ENCODE measurements around the gene KLHL21.

DNA sequence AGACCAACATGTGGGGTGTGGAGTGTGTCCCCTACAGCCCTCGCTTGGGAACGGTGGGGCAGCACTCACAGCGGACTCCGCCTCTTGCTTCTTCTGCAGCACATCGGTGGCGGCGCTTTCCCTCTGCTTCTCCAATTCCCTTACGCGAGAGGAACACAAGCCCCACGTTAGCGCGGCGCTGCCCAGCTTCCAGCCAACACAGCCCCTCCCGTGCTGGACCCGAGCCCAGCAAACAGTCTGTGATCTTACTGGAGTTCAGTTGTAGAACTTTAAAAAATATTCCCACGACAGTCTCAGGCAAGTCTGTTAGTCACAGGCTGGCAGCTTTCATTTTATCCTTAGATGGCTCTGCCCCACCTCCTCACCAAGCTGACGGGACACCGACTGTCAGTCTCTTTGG lies 35.6 kb upstream of the KLHL21 start:
- TF ChIP-seq, protein P1, sequence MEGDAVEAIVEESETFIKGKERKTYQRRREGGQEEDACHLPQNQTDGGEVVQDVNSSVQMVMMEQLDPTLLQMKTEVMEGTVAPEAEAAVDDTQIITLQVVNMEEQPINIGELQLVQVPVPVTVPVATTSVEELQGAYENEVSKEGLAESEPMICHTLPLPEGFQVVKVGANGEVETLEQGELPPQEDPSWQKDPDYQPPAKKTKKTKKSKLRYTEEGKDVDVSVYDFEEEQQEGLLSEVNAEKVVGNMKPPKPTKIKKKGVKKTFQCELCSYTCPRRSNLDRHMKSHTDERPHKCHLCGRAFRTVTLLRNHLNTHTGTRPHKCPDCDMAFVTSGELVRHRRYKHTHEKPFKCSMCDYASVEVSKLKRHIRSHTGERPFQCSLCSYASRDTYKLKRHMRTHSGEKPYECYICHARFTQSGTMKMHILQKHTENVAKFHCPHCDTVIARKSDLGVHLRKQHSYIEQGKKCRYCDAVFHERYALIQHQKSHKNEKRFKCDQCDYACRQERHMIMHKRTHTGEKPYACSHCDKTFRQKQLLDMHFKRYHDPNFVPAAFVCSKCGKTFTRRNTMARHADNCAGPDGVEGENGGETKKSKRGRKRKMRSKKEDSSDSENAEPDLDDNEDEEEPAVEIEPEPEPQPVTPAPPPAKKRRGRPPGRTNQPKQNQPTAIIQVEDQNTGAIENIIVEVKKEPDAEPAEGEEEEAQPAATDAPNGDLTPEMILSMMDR (IDR thresholded peaks at IDR 0.05): no peak
- no peak for TF ChIP-seq EZH2 (IDR thresholded peaks at IDR 0.05; ENCODE audit: borderline replicate concordance, insufficient read depth, low read depth, low read length, poor library complexity, severe bottlenecking)

Data from B cell (primary cell).